Heart left ventricle (tissue), 16 donors: ENCODE measurements around the gene ZNF524. TPM values are rescaled to one million over a fixed set of nuclear protein-coding genes. Genes with fewer than 3 reads are reported as not detected.

ENCODE experiments used
- ATAC-seq, 4 donors: fragments of 200-7000 bp; cut with Tn5 transposase; one replicate each; pipeline ENCODE4 v1.9.1; 2020 to 2022; ENCODE audit warnings: moderate library complexity in 4 of 4, mild to moderate bottlenecking in 3 of 4, moderate number of reproducible peaks in 1 of 4
- DNase-seq, 5 donors: peaks; one replicate each; pipeline ENCODE4 v3.0.0-alpha.2; 2020
- H3K27ac ChIP-seq, 12 donors: fragments of 200-600 bp; sonication (generic) in 4 of 12; one replicate each; pipeline versions ENCODE4 v1.5.0 to v1.8.0; 2016 to 2022; ENCODE audit warnings: mild to moderate bottlenecking in 2 of 12
- H3K27me3 ChIP-seq, 9 donors: fragments of 200-600 bp; sonication (generic) in 2 of 9; one replicate each; pipeline versions ENCODE4 v1.5.1 to v1.8.0; 2016 to 2022; ENCODE audit warnings: mild to moderate bottlenecking in 3 of 9
- H3K36me3 ChIP-seq, 9 donors: fragments of 200-600 bp; sonication (generic) in 2 of 9; one replicate each; pipeline versions ENCODE4 v1.5.0 to v1.8.0; 2018 to 2022; ENCODE audit warnings: mild to moderate bottlenecking in 2 of 9
- H3K4me1 ChIP-seq, 12 donors: fragments of 200-600 bp; sonication (generic) in 4 of 12; one replicate each; pipeline versions ENCODE4 v1.5.0 to v1.8.0; 2016 to 2022; ENCODE audit warnings: mild to moderate bottlenecking in 3 of 12
- H3K4me3 ChIP-seq, 12 donors: fragments of 200-600 bp; sonication (generic) in 4 of 12; one replicate each; pipeline versions ENCODE4 v1.5.0 to v1.8.0; 2017 to 2022; ENCODE audit warnings: mild to moderate bottlenecking in 9 of 12, moderate library complexity in 4 of 12
- H3K9me3 ChIP-seq, 12 donors: fragments of 200-600 bp; sonication (generic) in 4 of 12; one replicate each; pipeline versions ENCODE4 v1.5.0 to v1.8.0; 2016 to 2022; ENCODE audit warnings: mild to moderate bottlenecking in 1 of 12
- POLR2A ChIP-seq, 2 donors: fragments of 450-650 bp; IDR thresholded peaks; one replicate each; pipeline ENCODE4 v1.6.1; 2017; ENCODE audit warnings: antibody characterized with exemption in 2 of 2, mild to moderate bottlenecking in 2 of 2, moderate library complexity in 2 of 2
- WGBS, 4 donors: extraction: QIAGEN DNeasy Blood & Tissue Kit in 2 of 4; methylation state at CpG; one replicate each; pipeline versions ENCODE4 v1.1.5 to v1.1.7; 2013 to 2018; 5-methylcytosine and 5-hydroxymethylcytosine counted together
- intact Hi-C, 10 donors: fragments of 100-400 bp; cut with DNase I; formaldehyde crosslinking; loops; one replicate each; pipeline versions ENCODE4 v1.11.1 to v1.14.2; 2022
- polyA plus RNA-seq, 2 donors: library from polyadenylated mRNA; stranded (reverse); fragments of 200-250 nt; gene quantifications; one replicate each; pipeline ENCODE4 v1.2.3, GENCODE V29; 2013
- total RNA-seq, 9 donors: library from RNA; depleted of rRNA in 2 of 9; stranded (reverse); fragments of >200 nt in 2 of 9; fragmentation: NEBNext Ultra II Directional in 3 of 9; extraction: Animal tissue kit (Norgen Biotek cat#: 25700) in 3 of 9; gene quantifications; one replicate each; pipeline versions ENCODE4 v1.1.0 to v1.2.4, GENCODE V29; 2016 to 2023
- TF ChIP-seq, protein P1 (sequence below), 12 donors: fragments of 200-600 bp; sonication (generic) in 4 of 12; IDR thresholded peaks; one replicate each; pipeline versions ENCODE4 v1.5.0 to v1.8.0; 2018 to 2022; ENCODE audit warnings: antibody characterized with exemption in 12 of 12, mild to moderate bottlenecking in 5 of 12
- donor health status: ischemic (EF 13 %, LVEDD 7.1; RV severe dilation, severe dysfunction).
- donor health status: healthy with polysubstance abuse.
- donor health status: DM: no; HTN: yes; CAD: no.
- donor health status: DM: no; HTN: no; CAD: no.
- donor health status: ischemic (EF 25% LVEDD 6.9; RV normal size, moderate dysfunction).
- donor health status: ischemic (EF 25% LVEDD 5.7; RV mildly dilated, moderate dysfunction).
- donor health status: healthy.
- donor health status: DM: yes; HTN: yes; CAD: no.
- donor health status: ischemic (EF 35%, LVEDD 5.7; RV mildly dilated, moderate dysfunction).
- donor health status: nonischemic (EF 11% LVEDD 7.7; RV severe dilation, severe dysfunction).
- donor health status: DM: yes; HTN: yes; CAD: no.
- donor health status: PGD.
- donor health status: ischemic (EF 29% LVEDD 5.4; RV normal size, mild dysfunction).
- donor health status: nonischemic (EF 23%, LVEDD 6.1; RV moderate dilation, normal function).

ZNF524 gene
- total and polyA plus RNA-seq, 11 donors = 11.0 to 34.7 (median 16.7) TPM

DNA sequence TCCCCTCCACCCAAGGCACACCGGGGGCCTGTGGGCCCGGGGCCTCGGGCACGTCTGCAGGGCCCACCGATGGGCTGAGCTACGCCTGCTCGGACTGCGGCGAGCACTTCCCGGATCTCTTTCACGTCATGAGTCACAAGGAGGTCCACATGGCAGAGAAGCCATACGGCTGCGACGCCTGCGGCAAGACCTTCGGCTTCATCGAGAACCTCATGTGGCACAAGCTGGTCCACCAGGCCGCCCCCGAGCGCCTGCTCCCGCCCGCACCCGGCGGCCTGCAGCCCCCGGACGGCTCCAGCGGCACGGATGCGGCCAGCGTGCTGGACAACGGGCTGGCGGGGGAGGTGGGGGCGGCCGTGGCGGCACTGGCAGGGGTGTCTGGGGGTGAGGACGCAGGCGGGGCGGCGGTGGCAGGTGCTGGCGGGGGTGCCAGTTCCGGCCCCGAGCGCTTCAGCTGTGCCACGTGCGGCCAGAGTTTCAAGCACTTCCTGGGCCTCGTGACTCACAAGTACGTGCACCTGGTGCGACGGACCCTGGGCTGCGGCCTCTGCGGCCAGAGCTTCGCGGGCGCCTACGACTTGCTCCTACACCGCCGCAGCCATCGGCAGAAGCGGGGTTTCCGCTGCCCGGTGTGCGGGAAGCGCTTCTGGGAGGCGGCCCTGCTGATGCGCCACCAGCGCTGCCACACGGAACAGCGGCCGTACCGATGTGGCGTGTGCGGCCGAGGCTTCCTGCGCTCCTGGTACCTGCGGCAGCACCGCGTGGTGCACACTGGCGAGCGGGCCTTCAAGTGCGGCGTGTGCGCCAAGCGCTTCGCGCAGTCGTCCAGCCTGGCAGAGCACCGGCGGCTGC is 15.7 kb downstream of the ZNF524 start:
- intact Hi-C loops = no loop called here
- DNase-seq = peak in 1 of 5 donors; percentile 62
- Histone ChIP-seq H3K27ac (no peak overlapping the region), H3K4me3 (no peak overlapping the region), H3K4me1 (peaks cover 0 to 40% (median 18%) of the 10 kb centered on the region in 12 donors), H3K27me3 (no peaks in the 10 kb centered on the region), H3K9me3 (no peaks in the 10 kb centered on the region), H3K36me3 (peaks cover 0 to 48% (median 33%) of the 10 kb centered on the region in 9 donors)
- ATAC-seq = no peak
- no peak for TF ChIP-seq POLR2A (IDR thresholded peaks at IDR 0.05)
- TF ChIP-seq, protein P1, sequence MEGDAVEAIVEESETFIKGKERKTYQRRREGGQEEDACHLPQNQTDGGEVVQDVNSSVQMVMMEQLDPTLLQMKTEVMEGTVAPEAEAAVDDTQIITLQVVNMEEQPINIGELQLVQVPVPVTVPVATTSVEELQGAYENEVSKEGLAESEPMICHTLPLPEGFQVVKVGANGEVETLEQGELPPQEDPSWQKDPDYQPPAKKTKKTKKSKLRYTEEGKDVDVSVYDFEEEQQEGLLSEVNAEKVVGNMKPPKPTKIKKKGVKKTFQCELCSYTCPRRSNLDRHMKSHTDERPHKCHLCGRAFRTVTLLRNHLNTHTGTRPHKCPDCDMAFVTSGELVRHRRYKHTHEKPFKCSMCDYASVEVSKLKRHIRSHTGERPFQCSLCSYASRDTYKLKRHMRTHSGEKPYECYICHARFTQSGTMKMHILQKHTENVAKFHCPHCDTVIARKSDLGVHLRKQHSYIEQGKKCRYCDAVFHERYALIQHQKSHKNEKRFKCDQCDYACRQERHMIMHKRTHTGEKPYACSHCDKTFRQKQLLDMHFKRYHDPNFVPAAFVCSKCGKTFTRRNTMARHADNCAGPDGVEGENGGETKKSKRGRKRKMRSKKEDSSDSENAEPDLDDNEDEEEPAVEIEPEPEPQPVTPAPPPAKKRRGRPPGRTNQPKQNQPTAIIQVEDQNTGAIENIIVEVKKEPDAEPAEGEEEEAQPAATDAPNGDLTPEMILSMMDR (IDR thresholded peaks at IDR 0.05) = no peak
- WGBS, 4 donors = 96 to 98% (median 97%) methylated on average over 48 to 88 of the region's 88 CpGs

- DNase-seq = peak in 1 of 5 donors; percentile 55
- H3K36me3 ChIP-seq = peaks cover 0 to 53% (median 33%) of the 10 kb centered on the region in 9 donors
- 97 to 98% (median 98%) methylated on average over 22 to 38 of the region's 38 CpGs for WGBS, 4 donors
- no peaks in the 10 kb centered on the region for H3K9me3 ChIP-seq
- H3K27ac ChIP-seq = no peak overlapping the region
- intact Hi-C loops = no loop called here
- H3K4me3 ChIP-seq = no peak overlapping the region
- H3K4me1 ChIP-seq = peaks cover 0 to 38% (median 13%) of the 10 kb centered on the region in 12 donors
- no peak for TF ChIP-seq POLR2A (IDR thresholded peaks at IDR 0.05)
- TF ChIP-seq, protein P1 (IDR thresholded peaks at IDR 0.05) = no peak
- no peaks in the 10 kb centered on the region for H3K27me3 ChIP-seq
- ATAC-seq = no peak
Observed at GRCh38 chr19:55616395-55616875, 16.3 kb downstream of the ZNF524 start.

DNA sequence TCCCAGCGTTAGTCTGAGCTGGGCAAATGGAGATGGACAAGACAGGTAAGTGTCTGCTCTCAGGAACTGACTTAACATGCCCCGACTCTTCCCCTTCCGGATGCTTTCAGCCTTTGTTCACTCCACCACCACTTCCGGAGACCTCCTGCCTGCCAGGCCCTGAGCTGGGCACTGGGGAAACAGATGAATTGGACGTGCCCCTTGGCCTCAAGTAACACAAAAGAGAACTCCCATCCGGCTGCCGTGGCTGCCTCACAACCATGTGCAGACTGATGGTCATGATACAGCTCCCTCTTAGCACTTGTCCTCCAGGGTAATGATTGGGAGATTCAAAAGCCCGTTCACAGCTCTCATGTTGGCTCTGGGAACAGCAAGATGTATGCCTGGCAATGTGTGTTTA is 17.3 kb downstream of the ZNF524 start:
- intact Hi-C loops = no loop called here
- Histone ChIP-seq H3K27me3 (no peaks in the 10 kb centered on the region), H3K27ac (no peak overlapping the region), H3K9me3 (no peaks in the 10 kb centered on the region), H3K4me1 (peaks cover 0 to 28% (median 4%) of the 10 kb centered on the region in 12 donors), H3K4me3 (no peak overlapping the region), H3K36me3 (peaks cover 0 to 62% (median 36%) of the 10 kb centered on the region in 9 donors)
- ATAC-seq (no peak), DNase-seq (peak in 1 of 5 donors; percentile 41)
- TF ChIP-seq, protein P1 (IDR thresholded peaks at IDR 0.05) = no peak
- TF ChIP-seq POLR2A (IDR thresholded peaks at IDR 0.05) = no peak
- WGBS, 4 donors = 86 to 93% (median 87%) methylated on average over 8 of the region's 8 CpGs

- Histone ChIP-seq H3K27me3 (no peaks in the 10 kb centered on the region), H3K9me3 (no peaks in the 10 kb centered on the region), H3K4me1 (peaks cover 0 to 32% (median 3%) of the 10 kb centered on the region in 12 donors), H3K36me3 (peaks cover 0 to 61% (median 36%) of the 10 kb centered on the region in 9 donors), H3K27ac (no peak overlapping the region), H3K4me3 (no peak overlapping the region)
- 90 to 93% (median 91%) methylated on average over 7 of the region's 7 CpGs for WGBS, 4 donors
- intact Hi-C loops = no loop called here
- no peak for ATAC-seq
- DNase-seq = peak in 1 of 5 donors; percentile 9
- TF ChIP-seq, protein P1 (IDR thresholded peaks at IDR 0.05) = no peak
- TF ChIP-seq POLR2A (IDR thresholded peaks at IDR 0.05) = no peak
Observed at GRCh38 chr19:55618426-55618825, 18.3 kb downstream of the ZNF524 start.
